ENCODE data around the gene OAT. TPM values are rescaled to one million over a fixed set of nuclear protein-coding genes. Genes with fewer than 3 reads are reported as not detected.

Gene OAT
- total RNA-seq, 1 donor from 2014 or later, result 19.8 TPM

DNA sequence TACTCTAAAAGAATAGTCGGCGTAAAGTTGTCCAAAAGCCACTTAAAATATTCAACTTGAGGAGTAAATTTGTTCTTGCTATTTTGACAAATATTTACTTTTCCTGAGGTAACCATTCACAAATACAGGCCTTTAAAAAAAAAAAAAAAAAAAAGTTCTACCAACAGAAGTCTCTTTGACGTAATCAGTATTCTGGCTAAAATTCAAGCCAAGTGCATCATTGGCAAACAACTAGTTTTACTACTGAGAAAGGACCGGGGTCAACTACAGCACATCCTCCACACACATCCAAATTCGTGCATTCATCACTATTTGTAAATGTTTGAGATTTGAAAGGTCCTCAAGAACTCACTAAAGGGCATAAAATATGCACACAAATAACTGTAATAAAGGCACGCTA lies 2.0 kb downstream of the OAT start:
- ATAC-seq (ENCODE audit: poor library complexity) (no peak), DNase-seq (no peak)
- intact Hi-C loops (cut with DNase I), result no loop called here

- ATAC-seq (ENCODE audit: poor library complexity), result no peak
- intact Hi-C loops (cut with DNase I), result no loop called here
- DNase-seq, result no peak
Observed at GRCh38 chr10:124415210-124415609, 3.5 kb downstream of the OAT start.

GRCh38 chr10:124414076-124414475 lies 4.6 kb downstream of the OAT start:
- ATAC-seq (ENCODE audit: poor library complexity) (no peak), DNase-seq (no peak)
- intact Hi-C loops (cut with DNase I), result no loop called here

DNA sequence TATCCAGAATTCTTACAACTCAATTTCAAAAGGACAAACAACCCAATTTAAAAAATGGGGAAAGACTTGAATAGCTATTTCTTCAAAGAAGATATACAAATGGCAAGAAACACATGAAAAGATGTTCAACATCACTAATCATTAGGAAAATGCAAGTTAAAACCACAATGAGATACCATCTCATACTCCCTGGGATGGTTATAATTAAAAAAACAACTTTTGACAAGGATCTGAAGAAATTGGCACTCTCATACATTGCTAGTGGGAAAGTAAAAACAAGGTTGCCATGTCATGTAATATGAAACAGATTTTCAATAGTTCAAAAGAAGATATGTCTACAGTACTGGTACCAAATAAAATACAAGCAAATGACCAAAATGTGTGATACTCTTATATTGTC lies 9.0 kb downstream of the OAT start:
- intact Hi-C loops (cut with DNase I), result no loop called here
- ATAC-seq (ENCODE audit: poor library complexity) (no peak), DNase-seq (no peak)

- intact Hi-C loops (cut with DNase I), result no loop called here
- ATAC-seq (ENCODE audit: poor library complexity) (no peak), DNase-seq (no peak)
Observed at GRCh38 chr10:124408357-124408756, 10.4 kb downstream of the OAT start.

DNA sequence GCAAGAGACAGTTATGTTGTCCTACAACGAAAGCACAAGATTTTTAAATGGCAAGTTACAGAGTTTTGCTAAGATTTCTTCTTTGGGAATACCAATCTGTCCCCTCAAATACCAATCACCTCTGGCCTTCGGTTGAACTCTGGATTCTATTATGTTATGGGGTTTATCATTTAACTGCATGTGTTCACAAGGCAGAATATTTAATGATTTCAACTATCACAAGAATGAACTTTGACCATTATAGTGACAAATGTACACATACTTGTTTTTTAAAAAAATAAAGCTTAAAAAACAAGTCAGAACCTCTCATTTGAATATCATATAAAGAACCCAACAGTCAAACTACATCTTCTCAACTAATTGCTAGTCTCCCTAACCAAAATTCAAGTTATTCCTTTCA lies 11.3 kb downstream of the OAT start:
- no peak for ATAC-seq (ENCODE audit: poor library complexity)
- DNase-seq, result no peak
- intact Hi-C loops (cut with DNase I), result no loop called here

GRCh38 chr10:124403548-124403947 lies 15.2 kb downstream of the OAT start:
- peak; percentile 96 for ATAC-seq (ENCODE audit: poor library complexity)
- intact Hi-C loops (cut with DNase I), result no loop called here
- DNase-seq, result no peak

DNA sequence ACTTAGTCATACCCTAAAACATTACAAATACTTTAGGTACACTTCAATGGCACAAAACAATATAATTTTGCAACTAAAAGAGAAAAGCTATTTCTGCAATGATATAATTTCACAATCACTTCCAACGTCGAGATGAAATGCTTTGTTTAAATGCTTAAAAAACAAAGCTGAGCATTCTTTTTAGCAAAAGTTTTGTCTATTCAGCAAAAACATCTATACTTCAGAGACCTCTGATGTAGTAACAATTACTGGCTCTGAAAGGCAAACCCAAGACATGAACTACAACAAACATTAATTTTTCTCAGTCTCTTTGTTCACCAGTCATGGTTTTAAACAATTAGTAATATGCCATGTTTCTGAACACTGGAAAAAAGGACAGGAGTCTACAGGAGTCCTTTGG lies 16.4 kb downstream of the OAT start:
- ATAC-seq (ENCODE audit: poor library complexity) (no peak), DNase-seq (no peak)
- intact Hi-C loops (cut with DNase I), result no loop called here

DNA sequence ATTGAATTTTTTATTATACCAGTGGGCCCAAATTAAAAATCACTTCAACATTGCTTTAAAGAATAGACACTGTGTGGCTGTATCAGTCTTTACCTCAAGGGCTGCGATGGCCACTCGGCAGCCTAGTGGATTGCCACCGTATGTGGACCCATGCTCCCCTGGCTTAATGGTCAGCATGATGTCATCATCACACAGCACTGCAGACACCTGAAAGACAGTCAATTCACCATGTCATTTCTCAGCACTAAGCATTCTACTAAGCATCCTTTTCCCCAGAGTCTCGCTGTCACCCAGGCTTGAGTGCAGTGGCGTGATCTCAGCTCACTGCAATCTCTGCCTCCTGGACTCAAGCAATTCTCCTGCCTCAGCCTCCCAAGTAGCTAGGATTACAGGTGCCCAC lies 17.1 kb downstream of the OAT start:
- no peak for ATAC-seq (ENCODE audit: poor library complexity)
- intact Hi-C loops (cut with DNase I), result no loop called here
- DNase-seq, result no peak

DNA sequence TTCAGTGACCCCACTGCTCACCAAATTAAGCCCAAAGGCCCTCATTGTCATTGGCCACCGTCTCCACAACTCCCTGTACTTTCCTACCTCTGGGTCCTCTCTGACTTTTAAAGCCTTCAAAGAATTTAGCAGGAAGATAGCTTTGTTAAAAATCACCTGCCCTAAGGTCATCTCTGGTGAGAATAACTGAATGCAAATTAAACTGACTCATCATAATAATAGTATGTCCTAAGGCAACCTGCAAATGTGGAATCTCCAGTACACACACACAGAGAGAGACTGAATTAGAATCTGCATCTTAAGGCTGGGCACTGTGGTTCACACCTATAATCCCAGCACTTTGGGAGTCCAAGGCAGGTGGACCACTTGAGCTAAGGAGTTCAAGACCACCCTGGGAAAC lies 24.1 kb downstream of the OAT start:
- intact Hi-C loops (cut with DNase I), result no loop called here
- ATAC-seq (ENCODE audit: poor library complexity) (no peak), DNase-seq (no peak)

- ATAC-seq (ENCODE audit: poor library complexity) (no peak), DNase-seq (no peak)
- intact Hi-C loops (cut with DNase I), result no loop called here
Observed at GRCh38 chr10:124392626-124393342, 25.9 kb downstream of the OAT start.

DNA sequence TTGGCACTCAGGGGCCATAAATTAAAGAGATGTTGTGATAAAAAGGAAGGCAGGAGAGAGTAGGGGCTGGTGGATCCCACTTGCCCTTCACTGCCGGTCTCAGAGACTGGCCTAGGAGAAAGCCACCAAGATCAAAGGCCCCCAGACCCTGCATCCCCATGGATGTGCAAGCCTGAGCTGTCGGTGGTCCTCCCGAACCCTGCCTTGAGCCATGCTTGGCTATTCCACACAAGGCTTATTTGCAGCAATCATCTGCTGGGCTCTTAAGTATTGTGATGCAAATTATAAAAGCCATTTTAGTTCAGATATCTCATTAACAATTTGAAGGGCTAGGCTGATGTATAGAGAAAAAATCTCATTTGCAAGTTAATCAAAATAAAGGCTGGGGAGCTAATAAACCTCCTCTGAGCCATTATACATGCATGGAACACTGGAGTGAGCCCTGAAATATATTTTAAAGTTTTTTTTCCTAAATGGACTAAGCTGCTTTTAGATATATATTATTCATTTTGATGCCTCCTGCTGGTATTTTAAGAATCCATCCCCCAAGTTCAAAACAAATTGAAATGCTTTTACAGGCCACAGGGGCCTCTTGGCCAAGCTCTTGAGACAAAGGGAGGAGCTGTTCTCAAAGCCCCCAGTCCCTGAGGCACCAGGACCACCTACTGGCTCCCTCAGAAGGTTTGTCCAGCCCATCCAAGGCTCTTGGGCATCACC lies 28.1 kb downstream of the OAT start:
- ATAC-seq (ENCODE audit: poor library complexity) (no peak), DNase-seq (no peak)
- intact Hi-C loops (cut with DNase I), result no loop called here

DNA sequence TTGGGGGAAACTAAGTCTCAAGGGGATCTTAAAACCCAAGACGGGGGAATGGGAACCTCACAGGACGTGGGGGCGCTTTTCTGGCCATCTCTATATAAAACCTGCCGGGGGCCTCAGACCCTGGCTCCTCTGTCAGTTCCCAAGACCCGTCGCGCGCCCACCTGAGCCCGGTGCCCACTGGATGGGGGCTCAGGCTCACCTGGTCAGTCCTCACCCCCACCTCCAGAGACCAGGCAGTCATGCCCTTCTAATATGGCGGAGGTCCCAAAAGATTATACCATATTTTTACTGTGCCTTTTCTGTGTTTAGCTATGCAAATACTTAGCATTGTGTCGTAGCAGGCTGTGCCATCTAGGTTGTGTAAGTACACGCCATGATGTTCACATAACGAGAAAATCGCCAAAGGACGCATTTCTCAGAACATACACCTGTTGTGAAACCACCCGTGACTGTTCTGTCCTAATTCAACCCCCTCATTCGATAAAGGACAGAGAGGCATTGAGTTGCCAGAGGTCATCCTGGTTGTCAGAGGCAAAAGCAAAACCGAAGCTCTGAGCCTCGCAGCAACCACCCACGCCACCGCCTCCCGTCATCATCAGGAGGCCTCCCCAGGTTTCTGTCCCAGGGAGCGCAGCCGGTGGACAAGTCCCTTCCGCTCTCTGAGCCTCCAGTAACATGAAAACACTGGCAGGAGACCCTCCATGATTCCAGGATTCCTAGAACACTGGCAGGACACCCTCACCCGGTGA lies 28.9 kb downstream of the OAT start:
- DNase-seq, result no peak
- ATAC-seq (ENCODE audit: poor library complexity), result no peak
- intact Hi-C loops (cut with DNase I), result loop anchor here (2.0 kb wide), 1 partner anchor 395 kb away; no protein-coding TSS in a partner anchor

- intact Hi-C loops (cut with DNase I), result loop anchor here (2.0 kb wide), 1 partner anchor 394 kb away; no protein-coding TSS in a partner anchor
- peak; percentile 94 for DNase-seq
- ATAC-seq (ENCODE audit: poor library complexity), result peak; percentile 100
Observed at GRCh38 chr10:124388823-124389612, 29.7 kb downstream of the OAT start.

- intact Hi-C loops (cut with DNase I), result loop anchor here (2.0 kb wide), 1 partner anchor 394 kb away; no protein-coding TSS in a partner anchor
- ATAC-seq (ENCODE audit: poor library complexity), result peak; percentile 8
- no peak for DNase-seq
Observed at GRCh38 chr10:124388476-124388822, 30.3 kb downstream of the OAT start.

DNA sequence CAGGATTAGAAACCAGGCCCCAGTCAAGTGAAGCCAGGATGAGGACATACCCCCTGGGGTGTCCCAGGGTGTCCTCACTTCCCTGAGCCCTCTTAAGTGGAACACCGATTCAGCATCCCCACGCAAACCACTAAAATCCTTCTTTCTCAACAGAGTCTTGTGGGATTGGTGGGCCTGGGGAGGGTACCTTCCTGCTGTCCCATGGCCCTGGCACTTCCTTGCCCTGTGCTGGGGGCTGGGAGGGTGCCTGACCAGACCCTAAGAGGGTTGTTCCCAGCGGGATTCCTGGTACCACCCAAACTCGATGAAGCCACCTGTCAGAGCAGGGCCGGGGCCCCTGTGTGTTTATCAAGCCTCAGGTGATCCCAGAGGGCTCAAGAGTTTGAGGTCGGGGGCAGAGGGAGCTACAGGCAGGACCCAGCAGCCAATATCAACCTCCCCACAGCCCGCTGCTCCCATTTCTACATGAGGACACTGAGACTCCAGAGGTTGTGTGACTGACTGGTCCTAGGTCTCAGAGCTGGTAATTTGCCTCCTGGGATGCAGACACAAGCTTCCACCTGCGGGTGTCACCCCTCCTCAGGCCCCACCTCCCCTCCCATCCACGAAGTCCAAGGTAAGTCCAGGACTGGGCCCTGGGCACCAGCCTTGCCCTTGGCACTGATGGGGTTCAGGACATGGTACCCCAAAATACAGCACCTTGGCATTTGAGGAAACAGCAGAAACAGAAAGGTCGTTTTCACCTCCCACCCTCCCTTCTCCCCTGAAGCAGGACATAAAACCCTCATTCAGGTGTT lies 31.4 kb downstream of the OAT start:
- ATAC-seq (ENCODE audit: poor library complexity) (no peak), DNase-seq (no peak)
- intact Hi-C loops (cut with DNase I), result no loop called here

DNA sequence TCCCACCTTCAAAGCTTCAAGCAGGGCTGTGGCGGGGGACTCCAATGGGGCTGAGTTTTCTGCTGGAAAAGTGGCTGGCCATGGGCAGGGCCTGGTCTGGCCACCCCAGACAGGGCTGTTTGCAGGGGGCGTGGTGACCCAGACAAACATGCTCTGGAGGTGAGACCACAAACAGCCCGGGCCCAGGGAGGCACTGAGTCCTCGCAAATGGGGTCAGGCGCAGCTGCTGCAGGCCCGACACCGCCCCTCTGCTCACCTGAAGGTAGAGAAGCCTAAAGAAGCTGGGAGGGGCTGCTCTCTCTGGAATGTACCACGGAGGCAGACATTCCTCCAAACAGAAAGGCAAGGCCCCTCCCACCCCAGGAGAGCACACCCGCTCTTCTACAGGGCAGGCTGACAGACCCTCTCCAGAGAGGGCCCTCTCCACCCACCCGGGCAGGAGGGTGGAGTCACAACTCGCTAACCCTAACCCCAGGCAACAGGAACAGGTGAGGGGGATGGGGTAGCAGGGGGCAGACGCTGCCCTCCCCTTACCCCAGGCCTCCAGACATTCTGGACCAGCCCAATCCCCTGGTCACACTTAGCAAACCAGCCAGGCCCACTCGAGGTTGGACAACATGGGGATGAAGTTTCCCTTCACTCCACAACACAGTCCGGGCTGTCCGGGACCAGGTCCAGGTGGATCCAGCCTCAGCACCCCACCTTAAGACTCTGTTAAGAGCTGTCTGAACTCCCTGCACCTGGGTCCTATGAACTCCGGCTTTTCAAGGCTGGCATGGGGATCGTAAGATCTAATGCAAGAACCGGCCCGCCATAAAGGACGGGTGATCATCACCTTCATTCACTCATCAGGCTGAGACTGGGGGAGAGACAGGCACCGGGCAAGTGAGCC lies 32.3 kb downstream of the OAT start:
- DNase-seq (no peak), ATAC-seq (ENCODE audit: poor library complexity) (no peak)
- intact Hi-C loops (cut with DNase I), result no loop called here

All from Right ventricle myocardium superior (tissue), 1 donor.